ENCODE data around the gene NXNL2. TPM values are rescaled to one million over a fixed set of nuclear protein-coding genes. Genes with fewer than 3 reads are reported as not detected.

NXNL2 gene
- total RNA-seq, 2 experiments from 2014 or later: not detected

DNA sequence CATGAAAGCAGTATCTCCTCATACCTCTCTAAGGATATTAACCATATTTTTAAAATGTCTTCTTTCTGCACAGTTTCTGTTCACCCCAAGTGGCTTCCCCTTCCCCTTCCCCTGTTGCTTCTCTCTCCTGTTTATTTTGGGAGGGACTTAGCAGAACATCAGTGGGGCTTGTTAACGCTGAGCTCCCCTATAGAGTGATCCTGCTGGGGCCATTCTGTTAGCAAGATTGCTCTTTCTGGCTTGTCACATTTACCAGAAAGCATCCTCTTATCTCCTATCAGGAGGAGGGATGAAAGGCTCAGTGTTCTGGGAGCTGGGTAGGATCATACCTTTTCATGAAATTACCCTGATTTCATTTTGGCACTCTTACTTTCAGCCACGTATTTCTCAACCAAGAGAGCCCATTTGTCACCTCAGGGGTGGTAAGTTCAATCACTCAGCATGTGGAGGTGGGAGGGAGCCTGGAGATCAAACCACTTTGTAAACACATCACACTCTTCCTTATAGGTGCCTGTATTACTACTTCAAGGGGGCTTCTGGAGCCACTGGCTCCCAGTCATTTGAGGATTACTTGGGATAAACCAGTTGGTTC lies 16.7 kb downstream of the NXNL2 start:
- ChIA-PET CTCF (ENCODE audit: unreplicated experiment) (no interaction called here), POLR2A (no interaction called here)
- TF ChIP-seq, protein P1, sequence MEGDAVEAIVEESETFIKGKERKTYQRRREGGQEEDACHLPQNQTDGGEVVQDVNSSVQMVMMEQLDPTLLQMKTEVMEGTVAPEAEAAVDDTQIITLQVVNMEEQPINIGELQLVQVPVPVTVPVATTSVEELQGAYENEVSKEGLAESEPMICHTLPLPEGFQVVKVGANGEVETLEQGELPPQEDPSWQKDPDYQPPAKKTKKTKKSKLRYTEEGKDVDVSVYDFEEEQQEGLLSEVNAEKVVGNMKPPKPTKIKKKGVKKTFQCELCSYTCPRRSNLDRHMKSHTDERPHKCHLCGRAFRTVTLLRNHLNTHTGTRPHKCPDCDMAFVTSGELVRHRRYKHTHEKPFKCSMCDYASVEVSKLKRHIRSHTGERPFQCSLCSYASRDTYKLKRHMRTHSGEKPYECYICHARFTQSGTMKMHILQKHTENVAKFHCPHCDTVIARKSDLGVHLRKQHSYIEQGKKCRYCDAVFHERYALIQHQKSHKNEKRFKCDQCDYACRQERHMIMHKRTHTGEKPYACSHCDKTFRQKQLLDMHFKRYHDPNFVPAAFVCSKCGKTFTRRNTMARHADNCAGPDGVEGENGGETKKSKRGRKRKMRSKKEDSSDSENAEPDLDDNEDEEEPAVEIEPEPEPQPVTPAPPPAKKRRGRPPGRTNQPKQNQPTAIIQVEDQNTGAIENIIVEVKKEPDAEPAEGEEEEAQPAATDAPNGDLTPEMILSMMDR (conservative IDR thresholded peaks at IDR 0.05; ENCODE audit: low read length): no peak
- TF ChIP-seq EZH2phosphoT487 (IDR thresholded peaks at IDR 0.05; ENCODE audit: borderline replicate concordance, low read depth, low read length): no peak
- Histone ChIP-seq H3K4me1 (ENCODE audit: insufficient read depth, low read length, poor library complexity, severe bottlenecking) (no peaks in the 10 kb centered on the region), H2AFZ (ENCODE audit: low read length) (no peak overlapping the region), H3K36me3 (ENCODE audit: insufficient read depth, low read length) (no peaks in the 10 kb centered on the region), H3K9me3 (ENCODE audit: low read length) (no peaks in the 10 kb centered on the region), H3K9me2 (ENCODE audit: insufficient read depth, low read length) (no peaks in the 10 kb centered on the region), H3K4me2 (ENCODE audit: low read length) (no peak overlapping the region), H3K79me2 (ENCODE audit: insufficient read depth, low read depth, low read length) (no peaks in the 10 kb centered on the region), H3K27ac (ENCODE audit: low read depth, low read length, poor library complexity, severe bottlenecking) (no peak overlapping the region), H3K4me3 (ENCODE audit: low read depth, low read length, poor library complexity, severe bottlenecking) (no peak overlapping the region), H4K20me1 (ENCODE audit: insufficient read depth, low read length) (no peaks in the 10 kb centered on the region)
- BruUV-seq (replicated peaks): no TSS peak
- intact Hi-C loops (cut with micrococcal nuclease; ENCODE audit: unreplicated experiment): no loop called here
- no peak for DNase-seq (ENCODE audit: low spot score)

DNA sequence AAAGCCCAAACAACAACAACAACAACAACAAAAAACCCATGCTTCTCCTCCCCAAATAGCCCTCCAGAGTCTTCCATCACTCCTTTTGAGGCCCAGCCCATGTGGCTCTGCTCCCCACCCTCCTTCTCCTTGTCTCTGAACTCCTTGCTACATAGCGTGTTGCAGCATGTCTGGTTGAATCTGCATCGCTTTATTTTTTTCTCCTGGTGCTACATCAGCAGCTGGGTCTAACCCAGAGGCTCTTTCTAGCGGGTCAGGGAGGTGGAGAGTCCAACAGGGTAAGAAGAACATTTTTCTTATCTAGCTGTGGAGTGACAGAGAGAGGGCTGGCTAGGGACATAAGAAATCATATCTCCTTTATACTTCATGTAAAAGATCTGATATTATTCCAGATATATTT lies 18.4 kb downstream of the NXNL2 start:
- DNase-seq (ENCODE audit: low spot score): no peak

More for the DNA sequence above, 18.4 kb downstream of the NXNL2 start:
- no TSS peak for BruUV-seq (replicated peaks)
- Histone ChIP-seq H3K9me2 (ENCODE audit: insufficient read depth, low read length) (no peaks in the 10 kb centered on the region), H3K27ac (ENCODE audit: low read depth, low read length, poor library complexity, severe bottlenecking) (no peak overlapping the region), H3K4me3 (ENCODE audit: low read depth, low read length, poor library complexity, severe bottlenecking) (no peak overlapping the region), H2AFZ (ENCODE audit: low read length) (no peak overlapping the region), H3K4me2 (ENCODE audit: low read length) (no peak overlapping the region), H3K4me1 (ENCODE audit: insufficient read depth, low read length, poor library complexity, severe bottlenecking) (no peaks in the 10 kb centered on the region), H4K20me1 (ENCODE audit: insufficient read depth, low read length) (no peaks in the 10 kb centered on the region), H3K79me2 (ENCODE audit: insufficient read depth, low read depth, low read length) (no peaks in the 10 kb centered on the region), H3K36me3 (ENCODE audit: insufficient read depth, low read length) (no peaks in the 10 kb centered on the region), H3K9me3 (ENCODE audit: low read length) (no peaks in the 10 kb centered on the region)
- POLR2A ChIA-PET: no interaction called here
- CTCF ChIA-PET (ENCODE audit: unreplicated experiment): no interaction called here
- intact Hi-C loops (cut with micrococcal nuclease; ENCODE audit: unreplicated experiment): no loop called here
- no peak for TF ChIP-seq EZH2phosphoT487 (IDR thresholded peaks at IDR 0.05; ENCODE audit: borderline replicate concordance, low read depth, low read length)
- TF ChIP-seq, protein P1 (conservative IDR thresholded peaks at IDR 0.05; ENCODE audit: low read length): no peak

All from OCI-LY7 (cell line).